GM12864 (cell line): ENCODE measurements around the gene PWWP2B.
"Not testable (repeated sequence)": the region's sequence is repeated elsewhere in the genome, so short reads cannot be mapped to it uniquely, and the experiment has no call there.

Source experiments
- DNase-seq: peaks from one replicate; pipeline ENCODE4 v3.0.0-alpha.2; 2011; ENCODE audit warnings: low read depth
- H3K4me3 ChIP-seq: 2 replicates; pipeline ENCODE4 v1.5.1; 2011; ENCODE audit warnings: mild to moderate bottlenecking, low read depth, low read length, control low read depth
- TF ChIP-seq, protein P1 (sequence below): IDR thresholded peaks from 2 replicates; pipeline ENCODE4 v1.5.1; 2011; ENCODE audit warnings: low read depth, mild to moderate bottlenecking, moderate library complexity, low read length, control low read depth, inconsistent platforms; ENCODE audit errors: missing control alignments

Gene PWWP2B

DNA sequence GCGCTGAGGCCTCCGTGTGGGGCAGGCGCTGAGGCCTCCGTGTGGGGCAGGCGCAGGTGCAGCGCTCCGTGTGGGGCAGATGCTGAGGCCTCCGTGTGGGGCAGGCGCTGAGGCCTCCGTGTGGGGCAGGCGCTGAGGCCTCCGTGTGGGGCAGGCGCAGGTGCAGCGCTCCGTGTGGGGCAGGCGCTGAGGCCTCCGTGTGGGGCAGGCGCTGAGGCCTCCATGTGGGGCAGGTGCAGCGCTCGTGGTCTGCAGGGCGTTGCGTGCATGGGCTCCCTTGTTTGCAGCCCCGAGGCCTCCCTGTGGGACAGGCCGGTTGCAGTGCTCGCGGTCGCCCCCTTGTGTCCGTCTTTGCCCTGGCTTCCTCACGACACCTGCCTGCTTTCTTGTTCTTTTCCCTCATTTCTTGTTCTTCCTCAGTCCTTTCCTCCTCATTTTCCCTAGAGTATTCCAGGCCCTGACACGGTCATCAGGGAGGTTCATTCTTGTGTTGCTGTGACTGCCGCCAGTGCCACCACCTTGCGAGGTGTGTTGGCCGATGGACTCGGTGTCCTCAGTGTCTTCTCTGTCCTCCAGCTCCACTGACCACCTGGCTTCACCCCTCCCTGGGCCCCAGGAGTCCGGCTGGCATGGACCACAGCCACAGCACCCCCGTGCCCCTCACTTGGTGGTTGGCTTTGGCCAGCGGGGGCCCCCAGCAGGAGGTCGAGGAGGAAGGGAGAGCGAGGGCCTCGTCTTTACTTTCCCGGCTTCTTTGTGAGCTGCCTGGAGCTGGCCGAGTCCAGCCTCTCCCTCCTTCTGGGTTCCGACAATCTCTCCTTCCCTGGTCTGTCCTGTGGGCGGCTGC, 44.3 kb upstream of the PWWP2B start:
- not testable (repeated sequence) for H3K4me3 ChIP-seq, DNase-seq
- TF ChIP-seq, protein P1, sequence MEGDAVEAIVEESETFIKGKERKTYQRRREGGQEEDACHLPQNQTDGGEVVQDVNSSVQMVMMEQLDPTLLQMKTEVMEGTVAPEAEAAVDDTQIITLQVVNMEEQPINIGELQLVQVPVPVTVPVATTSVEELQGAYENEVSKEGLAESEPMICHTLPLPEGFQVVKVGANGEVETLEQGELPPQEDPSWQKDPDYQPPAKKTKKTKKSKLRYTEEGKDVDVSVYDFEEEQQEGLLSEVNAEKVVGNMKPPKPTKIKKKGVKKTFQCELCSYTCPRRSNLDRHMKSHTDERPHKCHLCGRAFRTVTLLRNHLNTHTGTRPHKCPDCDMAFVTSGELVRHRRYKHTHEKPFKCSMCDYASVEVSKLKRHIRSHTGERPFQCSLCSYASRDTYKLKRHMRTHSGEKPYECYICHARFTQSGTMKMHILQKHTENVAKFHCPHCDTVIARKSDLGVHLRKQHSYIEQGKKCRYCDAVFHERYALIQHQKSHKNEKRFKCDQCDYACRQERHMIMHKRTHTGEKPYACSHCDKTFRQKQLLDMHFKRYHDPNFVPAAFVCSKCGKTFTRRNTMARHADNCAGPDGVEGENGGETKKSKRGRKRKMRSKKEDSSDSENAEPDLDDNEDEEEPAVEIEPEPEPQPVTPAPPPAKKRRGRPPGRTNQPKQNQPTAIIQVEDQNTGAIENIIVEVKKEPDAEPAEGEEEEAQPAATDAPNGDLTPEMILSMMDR: peak; percentile 89

GRCh38 chr10:132353456-132354355, 43.3 kb upstream of the PWWP2B start:
- no peak overlapping the region for H3K4me3 ChIP-seq
- no peak for DNase-seq
- TF ChIP-seq, protein P1: no peak

GRCh38 chr10:132354356-132355094, 42.5 kb upstream of the PWWP2B start:
- H3K4me3 ChIP-seq: no peak overlapping the region
- no peak for DNase-seq
- TF ChIP-seq, protein P1: no peak

- TF ChIP-seq, protein P1: no peak
- H3K4me3 ChIP-seq: no peak overlapping the region
- DNase-seq: no peak
Observed at GRCh38 chr10:132355297-132355696, 41.7 kb upstream of the PWWP2B start.

- DNase-seq: no peak
Observed at GRCh38 chr10:132355754-132356153, 41.2 kb upstream of the PWWP2B start.

GRCh38 chr10:132356621-132357195, 40.3 kb upstream of the PWWP2B start:
- no peak overlapping the region for H3K4me3 ChIP-seq
- TF ChIP-seq, protein P1: no peak
- DNase-seq: no peak

More at GRCh38 chr10:132355754-132356153, 41.2 kb upstream of the PWWP2B start:
- TF ChIP-seq, protein P1: no peak
- no peak overlapping the region for H3K4me3 ChIP-seq
